ENCODE data around the gene GUCD1. TPM values are rescaled to one million over a fixed set of nuclear protein-coding genes. Genes with fewer than 3 reads are reported as not detected.

The GUCD1 gene
- total and polyA plus RNA-seq, 10 of the 15 experiments (the other 5 are each of a cell fraction or from before 2014, with no cell fraction given): 56.0 to 177 (median 88.2) TPM

DNA sequence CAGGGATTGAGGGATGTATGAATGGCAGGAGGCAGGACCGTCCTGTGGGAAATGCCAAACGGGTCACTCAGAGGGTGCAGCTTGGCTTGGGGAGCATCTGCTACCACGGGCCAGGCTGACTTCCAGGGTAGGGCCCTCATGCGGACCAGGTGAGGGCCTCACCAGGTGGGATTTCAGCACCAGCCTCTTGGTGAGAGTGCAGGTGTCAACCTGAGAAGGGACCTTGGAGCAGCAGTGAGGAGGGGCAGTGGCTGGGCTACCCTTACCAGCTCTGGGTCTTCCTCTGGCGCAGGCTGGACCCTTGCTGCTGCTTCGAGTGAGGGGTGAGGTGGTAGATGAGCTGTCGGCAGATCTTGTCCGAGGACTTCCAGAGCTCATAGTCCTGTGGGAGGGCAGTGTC lies 33.0 kb upstream of the GUCD1 start:
- H3K36me3 ChIP-seq (ENCODE audit: control insufficient read depth in 2 of 2, insufficient read depth in 2 of 2, low read length in 1 of 2): no peaks in the 10 kb centered on the region
- 49% methylated on average over 8 of the region's 8 CpGs for WGBS (ENCODE audit: insufficient coverage, insufficient replicate concordance, low lambda C conversion rate, missing lambda C conversion rate)
- ChIA-PET CTCF (no interaction called here), POLR2A (no interaction called here), SMC1A (ENCODE audit: uncharacterized antibody, unreplicated experiment) (no interaction called here), RAD21 (ENCODE audit: unreplicated experiment) (no interaction called here)
- in situ Hi-C loops (cut with MboI): no loop called here
- no peak overlapping the region for H2AFZ ChIP-seq (ENCODE audit: control insufficient read depth, low read depth, low read length)
- ATAC-seq: no peak
- no peak overlapping the region for H3K27ac ChIP-seq (ENCODE audit: control insufficient read depth, insufficient read depth)
- H3K4me1 ChIP-seq (ENCODE audit: control insufficient read depth, insufficient read depth, low read length): no peaks in the 10 kb centered on the region
- no peak overlapping the region for H3K4me2 ChIP-seq (ENCODE audit: control insufficient read depth, insufficient read depth)
- H3K9ac ChIP-seq (ENCODE audit: control insufficient read depth, insufficient read depth, low read length): no peak overlapping the region
- no peak for FAIRE-seq
- H3K4me3 ChIP-seq: no peak overlapping the region
- TF ChIP-seq, protein P1, sequence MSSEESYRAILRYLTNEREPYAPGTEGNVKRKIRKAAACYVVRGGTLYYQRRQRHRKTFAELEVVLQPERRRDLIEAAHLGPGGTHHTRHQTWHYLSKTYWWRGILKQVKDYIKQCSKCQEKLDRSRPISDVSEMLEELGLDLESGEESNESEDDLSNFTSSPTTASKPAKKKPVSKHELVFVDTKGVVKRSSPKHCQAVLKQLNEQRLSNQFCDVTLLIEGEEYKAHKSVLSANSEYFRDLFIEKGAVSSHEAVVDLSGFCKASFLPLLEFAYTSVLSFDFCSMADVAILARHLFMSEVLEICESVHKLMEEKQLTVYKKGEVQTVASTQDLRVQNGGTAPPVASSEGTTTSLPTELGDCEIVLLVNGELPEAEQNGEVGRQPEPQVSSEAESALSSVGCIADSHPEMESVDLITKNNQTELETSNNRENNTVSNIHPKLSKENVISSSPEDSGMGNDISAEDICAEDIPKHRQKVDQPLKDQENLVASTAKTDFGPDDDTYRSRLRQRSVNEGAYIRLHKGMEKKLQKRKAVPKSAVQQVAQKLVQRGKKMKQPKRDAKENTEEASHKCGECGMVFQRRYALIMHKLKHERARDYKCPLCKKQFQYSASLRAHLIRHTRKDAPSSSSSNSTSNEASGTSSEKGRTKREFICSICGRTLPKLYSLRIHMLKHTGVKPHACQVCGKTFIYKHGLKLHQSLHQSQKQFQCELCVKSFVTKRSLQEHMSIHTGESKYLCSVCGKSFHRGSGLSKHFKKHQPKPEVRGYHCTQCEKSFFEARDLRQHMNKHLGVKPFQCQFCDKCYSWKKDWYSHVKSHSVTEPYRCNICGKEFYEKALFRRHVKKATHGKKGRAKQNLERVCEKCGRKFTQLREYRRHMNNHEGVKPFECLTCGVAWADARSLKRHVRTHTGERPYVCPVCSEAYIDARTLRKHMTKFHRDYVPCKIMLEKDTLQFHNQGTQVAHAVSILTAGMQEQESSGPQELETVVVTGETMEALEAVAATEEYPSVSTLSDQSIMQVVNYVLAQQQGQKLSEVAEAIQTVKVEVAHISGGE (CRISPR knock-in tag; IDR thresholded peaks at IDR 0.05): no peak
- TF ChIP-seq, protein P2, sequence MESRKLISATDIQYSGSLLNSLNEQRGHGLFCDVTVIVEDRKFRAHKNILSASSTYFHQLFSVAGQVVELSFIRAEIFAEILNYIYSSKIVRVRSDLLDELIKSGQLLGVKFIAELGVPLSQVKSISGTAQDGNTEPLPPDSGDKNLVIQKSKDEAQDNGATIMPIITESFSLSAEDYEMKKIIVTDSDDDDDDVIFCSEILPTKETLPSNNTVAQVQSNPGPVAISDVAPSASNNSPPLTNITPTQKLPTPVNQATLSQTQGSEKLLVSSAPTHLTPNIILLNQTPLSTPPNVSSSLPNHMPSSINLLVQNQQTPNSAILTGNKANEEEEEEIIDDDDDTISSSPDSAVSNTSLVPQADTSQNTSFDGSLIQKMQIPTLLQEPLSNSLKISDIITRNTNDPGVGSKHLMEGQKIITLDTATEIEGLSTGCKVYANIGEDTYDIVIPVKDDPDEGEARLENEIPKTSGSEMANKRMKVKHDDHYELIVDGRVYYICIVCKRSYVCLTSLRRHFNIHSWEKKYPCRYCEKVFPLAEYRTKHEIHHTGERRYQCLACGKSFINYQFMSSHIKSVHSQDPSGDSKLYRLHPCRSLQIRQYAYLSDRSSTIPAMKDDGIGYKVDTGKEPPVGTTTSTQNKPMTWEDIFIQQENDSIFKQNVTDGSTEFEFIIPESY (IDR thresholded peaks at IDR 0.05): no peak
- TF ChIP-seq ZNF384 (IDR thresholded peaks at IDR 0.05; ENCODE audit: borderline replicate concordance, low read depth, low read length) (no peak), ESRRA (IDR thresholded peaks at IDR 0.05; ENCODE audit: low read length) (no peak), NFIC (IDR thresholded peaks at IDR 0.05; ENCODE audit: low read depth, low read length) (no peak), SIX5 (IDR thresholded peaks at IDR 0.05; ENCODE audit: low read depth, low read length, severe bottlenecking) (no peak), YY1 (IDR thresholded peaks at IDR 0.05; ENCODE audit: low read depth, low read length) (no peak)
- TF ChIP-seq, protein P3, sequence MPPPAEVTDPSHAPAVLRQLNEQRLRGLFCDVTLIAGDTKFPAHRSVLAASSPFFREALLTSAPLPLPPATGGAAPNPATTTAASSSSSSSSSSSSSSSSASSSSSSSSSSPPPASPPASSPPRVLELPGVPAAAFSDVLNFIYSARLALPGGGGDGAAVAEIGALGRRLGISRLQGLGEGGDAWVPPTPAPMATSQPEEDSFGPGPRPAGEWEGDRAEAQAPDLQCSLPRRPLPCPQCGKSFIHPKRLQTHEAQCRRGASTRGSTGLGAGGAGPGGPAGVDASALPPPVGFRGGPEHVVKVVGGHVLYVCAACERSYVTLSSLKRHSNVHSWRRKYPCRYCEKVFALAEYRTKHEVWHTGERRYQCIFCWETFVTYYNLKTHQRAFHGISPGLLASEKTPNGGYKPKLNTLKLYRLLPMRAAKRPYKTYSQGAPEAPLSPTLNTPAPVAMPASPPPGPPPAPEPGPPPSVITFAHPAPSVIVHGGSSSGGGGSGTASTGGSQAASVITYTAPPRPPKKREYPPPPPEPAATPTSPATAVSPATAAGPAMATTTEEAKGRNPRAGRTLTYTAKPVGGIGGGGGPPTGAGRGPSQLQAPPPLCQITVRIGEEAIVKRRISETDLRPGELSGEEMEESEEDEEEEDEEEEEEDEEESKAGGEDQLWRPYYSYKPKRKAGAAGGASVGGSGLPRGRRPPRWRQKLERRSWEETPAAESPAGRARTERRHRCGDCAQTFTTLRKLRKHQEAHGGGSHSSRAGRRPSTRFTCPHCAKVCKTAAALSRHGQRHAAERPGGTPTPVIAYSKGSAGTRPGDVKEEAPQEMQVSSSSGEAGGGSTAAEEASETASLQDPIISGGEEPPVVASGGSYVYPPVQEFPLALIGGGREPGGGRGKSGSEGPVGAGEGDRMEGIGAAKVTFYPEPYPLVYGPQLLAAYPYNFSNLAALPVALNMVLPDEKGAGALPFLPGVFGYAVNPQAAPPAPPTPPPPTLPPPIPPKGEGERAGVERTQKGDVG (CRISPR knock-in tag; IDR thresholded peaks at IDR 0.05): no peak
- TF ChIP-seq, protein P4, sequence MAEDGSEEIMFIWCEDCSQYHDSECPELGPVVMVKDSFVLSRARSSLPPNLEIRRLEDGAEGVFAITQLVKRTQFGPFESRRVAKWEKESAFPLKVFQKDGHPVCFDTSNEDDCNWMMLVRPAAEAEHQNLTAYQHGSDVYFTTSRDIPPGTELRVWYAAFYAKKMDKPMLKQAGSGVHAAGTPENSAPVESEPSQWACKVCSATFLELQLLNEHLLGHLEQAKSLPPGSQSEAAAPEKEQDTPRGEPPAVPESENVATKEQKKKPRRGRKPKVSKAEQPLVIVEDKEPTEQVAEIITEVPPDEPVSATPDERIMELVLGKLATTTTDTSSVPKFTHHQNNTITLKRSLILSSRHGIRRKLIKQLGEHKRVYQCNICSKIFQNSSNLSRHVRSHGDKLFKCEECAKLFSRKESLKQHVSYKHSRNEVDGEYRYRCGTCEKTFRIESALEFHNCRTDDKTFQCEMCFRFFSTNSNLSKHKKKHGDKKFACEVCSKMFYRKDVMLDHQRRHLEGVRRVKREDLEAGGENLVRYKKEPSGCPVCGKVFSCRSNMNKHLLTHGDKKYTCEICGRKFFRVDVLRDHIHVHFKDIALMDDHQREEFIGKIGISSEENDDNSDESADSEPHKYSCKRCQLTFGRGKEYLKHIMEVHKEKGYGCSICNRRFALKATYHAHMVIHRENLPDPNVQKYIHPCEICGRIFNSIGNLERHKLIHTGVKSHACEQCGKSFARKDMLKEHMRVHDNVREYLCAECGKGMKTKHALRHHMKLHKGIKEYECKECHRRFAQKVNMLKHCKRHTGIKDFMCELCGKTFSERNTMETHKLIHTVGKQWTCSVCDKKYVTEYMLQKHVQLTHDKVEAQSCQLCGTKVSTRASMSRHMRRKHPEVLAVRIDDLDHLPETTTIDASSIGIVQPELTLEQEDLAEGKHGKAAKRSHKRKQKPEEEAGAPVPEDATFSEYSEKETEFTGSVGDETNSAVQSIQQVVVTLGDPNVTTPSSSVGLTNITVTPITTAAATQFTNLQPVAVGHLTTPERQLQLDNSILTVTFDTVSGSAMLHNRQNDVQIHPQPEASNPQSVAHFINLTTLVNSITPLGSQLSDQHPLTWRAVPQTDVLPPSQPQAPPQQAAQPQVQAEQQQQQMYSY (CRISPR knock-in tag; IDR thresholded peaks at IDR 0.05): no peak
- H3K27me3 ChIP-seq (replicated peaks in 1 of 2; ENCODE audit: control insufficient read depth in 2 of 2, insufficient read depth in 2 of 2, low read length in 1 of 2): no peaks in the 10 kb centered on the region
- no TSS peak for BruUV-seq (replicated peaks)
- intact Hi-C loops (cut with micrococcal nuclease; ENCODE audit: unreplicated experiment): no loop called here
- no peak for DNase-seq (ENCODE audit: low read depth, low spot score)
- no peaks in the 10 kb centered on the region for H4K20me1 ChIP-seq (ENCODE audit: control insufficient read depth, insufficient read depth)
- no peaks in the 10 kb centered on the region for H3K79me2 ChIP-seq (ENCODE audit: control insufficient read depth, insufficient read depth, low read length)
- no peaks in the 10 kb centered on the region for H3K9me3 ChIP-seq (replicated peaks; ENCODE audit: control insufficient read depth, insufficient read depth, low read length)

Data from GM12878 (cell line).